Effector memory CD4-positive, alpha-beta T cell (primary cell): ENCODE data around the gene NPEPPS.
A peak's percentile ranks its signal among the peaks of the same experiment; 100 is the strongest.

Experiments used
- DNase-seq, 3 donors: peaks; one replicate each; pipeline ENCODE4 v3.0.0-alpha.2; 2020
- H3K27ac ChIP-seq: 2 replicates; pipeline ENCODE4 v1.7.0; 2013; ENCODE audit warnings: mild to moderate bottlenecking, low read length, moderate library complexity; ENCODE audit not compliant: insufficient read depth, poor library complexity, severe bottlenecking
- H3K27me3 ChIP-seq: replicated peaks from 2 replicates; pipeline ENCODE4 v1.7.0; 2013; ENCODE audit warnings: mild to moderate bottlenecking, low read length; ENCODE audit not compliant: insufficient read depth, control insufficient read depth, poor library complexity, severe bottlenecking
- H3K36me3 ChIP-seq: 2 replicates; pipeline ENCODE4 v1.7.0; 2013; ENCODE audit warnings: mild to moderate bottlenecking, low read length, moderate library complexity; ENCODE audit not compliant: control insufficient read depth, insufficient read depth
- H3K4me1 ChIP-seq: 2 replicates; pipeline ENCODE4 v1.7.0; 2013; ENCODE audit warnings: low read length, mild to moderate bottlenecking; ENCODE audit not compliant: control insufficient read depth, insufficient read depth, poor library complexity, severe bottlenecking
- H3K4me3 ChIP-seq: 2 replicates; pipeline ENCODE4 v1.7.0; 2013; ENCODE audit warnings: low read length, low read depth, mild to moderate bottlenecking; ENCODE audit not compliant: insufficient read depth, poor library complexity, severe bottlenecking
- H3K9me3 ChIP-seq: 2 replicates; pipeline ENCODE4 v1.7.0; 2013; ENCODE audit warnings: mild to moderate bottlenecking, low read length, moderate library complexity; ENCODE audit not compliant: control insufficient read depth

NPEPPS gene

DNA sequence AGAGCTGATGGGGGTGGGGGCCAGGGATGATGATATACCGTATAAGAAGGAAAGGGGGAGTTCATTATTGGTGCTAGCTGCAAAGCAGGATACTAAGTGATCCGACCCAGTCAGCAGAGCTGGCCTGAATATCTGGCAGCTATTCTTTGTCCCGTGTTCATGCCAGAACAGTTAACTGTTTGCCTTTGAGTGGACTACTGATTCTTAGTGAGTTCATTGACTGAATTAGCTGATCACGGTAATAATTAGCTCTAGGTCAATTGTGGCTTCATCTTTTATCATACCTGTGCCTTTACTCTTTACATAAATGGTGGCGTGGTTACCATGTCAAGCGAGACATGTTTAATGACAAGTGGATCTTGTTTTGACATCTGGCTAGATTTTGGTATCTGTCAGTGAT, 124.1 kb downstream of the NPEPPS start:
- Histone ChIP-seq H3K4me1 (peaks cover 17% of the 10 kb centered on the region), H3K4me3 (no peak overlapping the region), H3K27ac (no peak overlapping the region), H3K36me3 (peaks cover 67% of the 10 kb centered on the region), H3K27me3 (no peaks in the 10 kb centered on the region), H3K9me3 (no peaks in the 10 kb centered on the region)
- DNase-seq, result no peak

DNA sequence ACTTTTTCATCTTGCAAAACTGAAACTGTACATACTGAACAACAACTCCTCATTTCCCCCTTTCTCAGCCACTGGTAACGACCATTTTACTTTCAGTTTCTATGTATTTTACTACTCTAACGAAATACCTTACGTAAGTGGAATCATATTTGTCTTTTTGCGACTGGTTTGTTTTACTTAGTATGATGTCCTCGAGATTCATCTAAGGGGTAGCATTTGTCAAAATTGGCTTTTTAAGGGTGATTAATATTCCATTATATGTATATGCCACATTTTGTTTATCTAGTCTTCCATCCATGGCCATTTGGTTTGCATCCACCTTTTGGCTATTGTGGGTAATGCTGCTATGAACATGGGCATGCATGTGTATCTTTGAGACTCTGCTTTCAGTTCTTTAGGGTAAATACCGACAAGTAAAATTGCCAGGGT, 129.2 kb downstream of the NPEPPS start:
- no peak for DNase-seq
- Histone ChIP-seq H3K36me3 (peaks cover 89% of the 10 kb centered on the region), H3K27ac (peak overlapping the region; percentile 69), H3K4me1 (peaks cover 10% of the 10 kb centered on the region), H3K27me3 (no peaks in the 10 kb centered on the region), H3K4me3 (peak overlapping the region; percentile 59), H3K9me3 (no peaks in the 10 kb centered on the region)

DNA sequence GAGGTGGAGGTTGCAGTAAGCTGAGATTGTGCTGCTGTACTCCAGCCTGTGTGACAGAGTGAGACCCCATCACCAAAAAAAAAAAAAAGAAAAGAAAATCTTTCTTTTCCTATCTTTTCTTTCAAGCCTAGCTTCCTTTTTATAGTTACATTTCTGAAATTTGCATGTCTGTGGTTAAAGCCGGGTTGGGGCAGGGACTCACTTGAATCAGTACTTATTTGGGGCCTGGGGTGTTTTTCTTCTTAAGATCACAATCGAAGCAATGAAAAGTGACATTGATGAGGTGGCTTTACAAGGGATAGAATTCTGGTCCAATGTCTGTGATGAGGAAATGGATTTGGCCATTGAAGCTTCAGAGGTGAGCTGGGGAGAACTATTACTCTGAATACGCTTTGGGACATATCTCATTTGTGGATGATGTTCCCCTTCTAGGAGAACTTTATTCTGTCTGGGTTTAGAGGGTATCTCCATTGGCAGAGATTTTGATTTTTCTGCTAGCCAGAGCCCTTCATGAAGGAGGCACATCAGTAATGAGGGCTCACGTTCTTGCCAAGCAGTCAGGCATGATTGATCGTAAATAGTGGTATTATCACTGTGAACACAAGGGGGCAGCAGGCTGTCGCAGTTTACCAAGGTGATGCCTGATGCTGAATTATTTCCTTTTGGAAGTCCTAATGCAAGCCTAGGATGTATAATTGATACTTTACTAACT, 133.2 kb downstream of the NPEPPS start:
- peak overlapping the region; percentile 14 for H3K27ac ChIP-seq
- no peak overlapping the region for H3K4me3 ChIP-seq
- H3K4me1 ChIP-seq, result peaks cover 10% of the 10 kb centered on the region
- no peaks in the 10 kb centered on the region for H3K9me3 ChIP-seq
- H3K27me3 ChIP-seq, result no peaks in the 10 kb centered on the region
- H3K36me3 ChIP-seq, result peaks cover 83% of the 10 kb centered on the region
- peak; percentile 12 to 45 (median 34) for DNase-seq

DNA sequence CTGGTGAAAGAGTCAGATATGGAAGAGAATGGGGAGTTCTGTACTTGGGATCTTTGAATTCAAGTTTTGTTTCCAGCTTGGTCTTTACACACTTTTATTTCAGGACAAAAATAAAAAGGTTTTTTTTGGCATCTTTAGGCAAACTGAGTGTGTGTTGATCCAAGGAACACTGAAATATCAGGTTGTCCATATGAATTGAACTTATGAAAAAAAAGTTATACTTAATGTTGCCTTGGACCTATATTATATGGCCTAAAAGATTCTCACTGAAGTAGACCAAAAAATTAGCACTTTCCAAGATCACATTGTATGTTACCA, 133.7 kb downstream of the NPEPPS start:
- Histone ChIP-seq H3K27ac (no peak overlapping the region), H3K4me3 (no peak overlapping the region), H3K9me3 (no peaks in the 10 kb centered on the region), H3K4me1 (peaks cover 12% of the 10 kb centered on the region), H3K36me3 (peaks cover 84% of the 10 kb centered on the region), H3K27me3 (no peaks in the 10 kb centered on the region)
- DNase-seq, result no peak

DNA sequence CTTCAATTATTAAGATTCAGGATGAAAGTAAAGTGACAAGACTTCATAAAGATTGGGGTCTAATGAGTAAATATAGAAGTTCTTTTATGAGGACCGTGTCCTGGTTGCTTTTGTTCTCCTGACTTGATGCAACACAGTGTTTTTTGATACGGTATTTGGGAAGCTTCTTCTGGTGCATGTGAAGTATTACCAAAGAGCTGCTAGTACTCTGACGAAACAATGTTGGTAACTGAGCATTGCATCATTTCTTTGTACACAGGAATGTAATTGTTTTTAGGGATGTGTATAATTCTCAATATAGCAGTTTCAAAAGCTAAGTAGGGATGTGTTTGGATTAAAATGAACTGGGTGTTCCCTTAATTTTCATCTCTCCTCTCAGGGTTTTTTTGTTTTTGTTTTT, 134.7 kb downstream of the NPEPPS start:
- no peak overlapping the region for H3K27ac ChIP-seq

DNA sequence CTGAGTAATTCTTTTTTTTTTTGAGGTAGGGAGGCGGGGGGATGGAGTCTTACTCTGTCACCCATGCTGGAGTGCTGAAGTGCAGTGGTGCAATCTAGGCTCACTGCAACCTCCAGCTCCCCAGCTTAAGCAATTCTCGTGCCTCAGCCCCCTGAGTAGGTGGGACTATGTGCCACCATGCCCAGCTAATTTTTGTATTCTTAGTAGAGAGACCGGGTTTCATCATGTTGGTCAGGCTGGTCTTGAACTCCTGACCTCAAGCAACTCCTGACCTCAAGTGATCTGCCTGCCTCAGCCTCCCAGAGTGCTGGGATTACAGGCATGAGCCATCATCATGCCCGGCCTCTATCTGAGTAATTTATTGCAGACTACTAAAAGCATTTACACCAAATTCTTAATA, 138.2 kb downstream of the NPEPPS start:
- H3K27me3 ChIP-seq, result no peaks in the 10 kb centered on the region
- peaks cover 91% of the 10 kb centered on the region for H3K36me3 ChIP-seq
- no peak overlapping the region for H3K4me3 ChIP-seq
- DNase-seq, result no peak
- H3K4me1 ChIP-seq, result peaks cover 3% of the 10 kb centered on the region
- H3K27ac ChIP-seq, result no peak overlapping the region
- H3K9me3 ChIP-seq, result no peaks in the 10 kb centered on the region

More for the DNA sequence above, 134.7 kb downstream of the NPEPPS start:
- Histone ChIP-seq H3K4me1 (peaks cover 6% of the 10 kb centered on the region), H3K9me3 (no peaks in the 10 kb centered on the region), H3K4me3 (no peak overlapping the region), H3K27me3 (no peaks in the 10 kb centered on the region), H3K36me3 (peaks cover 92% of the 10 kb centered on the region)
- no peak for DNase-seq

DNA sequence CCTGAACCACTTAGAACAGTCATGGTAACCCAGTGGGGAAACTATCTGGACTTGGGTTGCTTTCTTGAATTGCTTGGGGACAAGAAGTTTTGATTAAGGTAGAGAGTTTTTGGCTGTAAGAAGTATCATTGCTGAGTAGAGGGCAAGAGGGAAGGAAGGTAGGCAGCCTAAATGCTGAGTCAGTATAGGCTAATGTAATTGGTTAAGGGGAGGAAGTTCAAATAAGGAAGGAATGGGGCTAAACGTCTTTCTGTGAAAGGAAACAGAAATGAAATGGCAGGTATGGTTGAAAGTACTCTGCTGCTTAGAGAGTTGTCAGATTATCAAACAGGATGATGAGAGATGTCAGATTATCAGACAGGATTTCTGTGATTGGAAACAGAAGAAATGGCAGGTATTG, 139.2 kb downstream of the NPEPPS start:
- no peak for DNase-seq
- no peaks in the 10 kb centered on the region for H3K27me3 ChIP-seq
- peaks cover 3% of the 10 kb centered on the region for H3K4me1 ChIP-seq
- H3K9me3 ChIP-seq, result no peaks in the 10 kb centered on the region
- no peak overlapping the region for H3K27ac ChIP-seq
- peaks cover 91% of the 10 kb centered on the region for H3K36me3 ChIP-seq
- H3K4me3 ChIP-seq, result no peak overlapping the region
